Breast epithelium (tissue), 3 donors: Measurements from ENCODE around the gene LUC7L3.

Experiments
- POLR2A ChIP-seq: fragments of 450-650 bp; IDR thresholded peaks from one replicate; pipeline ENCODE4 v1.6.1; 2016; ENCODE audit warnings: antibody characterized with exemption, mild to moderate bottlenecking, moderate library complexity
- POLR2AphosphoS5 ChIP-seq, 3 donors: sonication (generic); formaldehyde crosslinking; IDR thresholded peaks; one replicate each; pipeline ENCODE4 v1.6.1; 2017; ENCODE audit warnings: antibody characterized with exemption in 3 of 3
- TF ChIP-seq, protein P1 (sequence below), 3 donors: fragments of 450-650 bp; IDR thresholded peaks; one replicate each; pipeline ENCODE4 v1.5.1; 2016 to 2017; ENCODE audit warnings: antibody characterized with exemption in 3 of 3, mild to moderate bottlenecking in 3 of 3, moderate library complexity in 3 of 3

DNA sequence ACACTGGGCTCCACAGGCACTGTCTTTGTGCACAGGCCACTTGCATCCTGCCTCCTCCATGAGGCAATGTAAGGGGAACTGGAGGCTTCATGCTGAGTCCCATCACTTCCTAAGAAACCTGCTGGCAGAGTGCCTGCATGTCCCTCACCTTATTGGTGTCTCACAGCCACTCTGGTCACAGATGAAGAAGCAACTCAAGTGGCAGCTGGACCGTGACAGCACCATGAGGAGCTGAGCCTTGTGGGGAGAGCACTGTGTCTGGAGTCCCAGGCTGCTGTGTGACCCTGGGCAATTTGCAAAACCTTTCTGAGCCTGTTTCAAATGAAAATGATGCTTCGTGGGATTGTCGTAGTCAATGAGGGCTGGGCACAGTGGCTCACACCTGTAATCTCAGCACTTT lies 31.2 kb upstream of the LUC7L3 start:
- TF ChIP-seq, protein P1, sequence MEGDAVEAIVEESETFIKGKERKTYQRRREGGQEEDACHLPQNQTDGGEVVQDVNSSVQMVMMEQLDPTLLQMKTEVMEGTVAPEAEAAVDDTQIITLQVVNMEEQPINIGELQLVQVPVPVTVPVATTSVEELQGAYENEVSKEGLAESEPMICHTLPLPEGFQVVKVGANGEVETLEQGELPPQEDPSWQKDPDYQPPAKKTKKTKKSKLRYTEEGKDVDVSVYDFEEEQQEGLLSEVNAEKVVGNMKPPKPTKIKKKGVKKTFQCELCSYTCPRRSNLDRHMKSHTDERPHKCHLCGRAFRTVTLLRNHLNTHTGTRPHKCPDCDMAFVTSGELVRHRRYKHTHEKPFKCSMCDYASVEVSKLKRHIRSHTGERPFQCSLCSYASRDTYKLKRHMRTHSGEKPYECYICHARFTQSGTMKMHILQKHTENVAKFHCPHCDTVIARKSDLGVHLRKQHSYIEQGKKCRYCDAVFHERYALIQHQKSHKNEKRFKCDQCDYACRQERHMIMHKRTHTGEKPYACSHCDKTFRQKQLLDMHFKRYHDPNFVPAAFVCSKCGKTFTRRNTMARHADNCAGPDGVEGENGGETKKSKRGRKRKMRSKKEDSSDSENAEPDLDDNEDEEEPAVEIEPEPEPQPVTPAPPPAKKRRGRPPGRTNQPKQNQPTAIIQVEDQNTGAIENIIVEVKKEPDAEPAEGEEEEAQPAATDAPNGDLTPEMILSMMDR (IDR thresholded peaks at IDR 0.05) = no peak
- TF ChIP-seq POLR2AphosphoS5 (IDR thresholded peaks at IDR 0.05) (no peak), POLR2A (no peak)
